ENCODE measurements around the gene LAMA3. TPM values are rescaled to one million over a fixed set of nuclear protein-coding genes. Genes with fewer than 3 reads are reported as not detected.

LAMA3 gene
- total RNA-seq, 1 donor from 2014 or later: 69.8 TPM

GRCh38 chr18:23683155-23683554 lies 6.1 kb upstream of the LAMA3 start:
- TF ChIP-seq, protein P1, sequence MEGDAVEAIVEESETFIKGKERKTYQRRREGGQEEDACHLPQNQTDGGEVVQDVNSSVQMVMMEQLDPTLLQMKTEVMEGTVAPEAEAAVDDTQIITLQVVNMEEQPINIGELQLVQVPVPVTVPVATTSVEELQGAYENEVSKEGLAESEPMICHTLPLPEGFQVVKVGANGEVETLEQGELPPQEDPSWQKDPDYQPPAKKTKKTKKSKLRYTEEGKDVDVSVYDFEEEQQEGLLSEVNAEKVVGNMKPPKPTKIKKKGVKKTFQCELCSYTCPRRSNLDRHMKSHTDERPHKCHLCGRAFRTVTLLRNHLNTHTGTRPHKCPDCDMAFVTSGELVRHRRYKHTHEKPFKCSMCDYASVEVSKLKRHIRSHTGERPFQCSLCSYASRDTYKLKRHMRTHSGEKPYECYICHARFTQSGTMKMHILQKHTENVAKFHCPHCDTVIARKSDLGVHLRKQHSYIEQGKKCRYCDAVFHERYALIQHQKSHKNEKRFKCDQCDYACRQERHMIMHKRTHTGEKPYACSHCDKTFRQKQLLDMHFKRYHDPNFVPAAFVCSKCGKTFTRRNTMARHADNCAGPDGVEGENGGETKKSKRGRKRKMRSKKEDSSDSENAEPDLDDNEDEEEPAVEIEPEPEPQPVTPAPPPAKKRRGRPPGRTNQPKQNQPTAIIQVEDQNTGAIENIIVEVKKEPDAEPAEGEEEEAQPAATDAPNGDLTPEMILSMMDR (conservative IDR thresholded peaks at IDR 0.05; ENCODE audit: low read depth, low read length): no peak
- no peak overlapping the region for H3K4me3 ChIP-seq (ENCODE audit: low read depth, low read length)
- DNase-seq (ENCODE audit: low read depth): no peak

- H3K4me3 ChIP-seq (ENCODE audit: low read depth, low read length): no peak overlapping the region
- TF ChIP-seq, protein P1 (conservative IDR thresholded peaks at IDR 0.05; ENCODE audit: low read depth, low read length): no peak
- no peak for DNase-seq (ENCODE audit: low read depth)
These were observed 5.6 kb upstream of the LAMA3 start for GRCh38 chr18:23683671-23684070.

DNA sequence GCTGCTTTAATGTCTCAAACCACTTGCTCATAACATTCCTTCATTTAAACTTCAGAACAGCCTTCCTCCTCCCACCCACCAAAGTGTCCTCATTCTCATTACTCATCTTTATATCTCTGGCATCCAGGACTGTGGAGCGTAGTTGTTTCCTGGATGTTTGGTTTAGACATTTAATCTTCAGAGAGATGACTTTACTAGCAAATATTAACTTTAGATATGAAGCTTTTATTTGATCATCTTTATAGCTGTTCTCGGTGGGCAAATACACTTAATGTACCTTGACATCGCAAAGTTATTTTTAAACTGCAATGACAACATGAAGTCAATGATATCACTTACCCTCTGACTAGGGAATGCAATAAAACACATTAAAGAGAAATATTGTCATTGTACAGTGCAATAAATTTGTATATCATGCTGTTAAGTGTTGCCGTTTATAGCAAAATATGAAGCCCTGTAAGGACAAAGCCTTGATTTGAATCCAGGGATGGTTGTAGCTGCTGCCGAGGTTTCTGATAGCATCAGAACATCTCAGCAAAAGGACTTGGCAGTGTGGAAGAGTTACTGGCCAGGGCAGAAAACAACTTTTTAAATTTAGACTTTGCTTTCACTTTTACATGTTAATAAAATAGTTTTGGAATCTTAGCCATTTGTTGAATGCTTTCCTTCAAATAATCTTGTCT lies 4.6 kb upstream of the LAMA3 start:
- H3K4me3 ChIP-seq (ENCODE audit: low read depth, low read length): no peak overlapping the region
- no peak for DNase-seq (ENCODE audit: low read depth)
- TF ChIP-seq, protein P1 (conservative IDR thresholded peaks at IDR 0.05; ENCODE audit: low read depth, low read length): no peak

DNA sequence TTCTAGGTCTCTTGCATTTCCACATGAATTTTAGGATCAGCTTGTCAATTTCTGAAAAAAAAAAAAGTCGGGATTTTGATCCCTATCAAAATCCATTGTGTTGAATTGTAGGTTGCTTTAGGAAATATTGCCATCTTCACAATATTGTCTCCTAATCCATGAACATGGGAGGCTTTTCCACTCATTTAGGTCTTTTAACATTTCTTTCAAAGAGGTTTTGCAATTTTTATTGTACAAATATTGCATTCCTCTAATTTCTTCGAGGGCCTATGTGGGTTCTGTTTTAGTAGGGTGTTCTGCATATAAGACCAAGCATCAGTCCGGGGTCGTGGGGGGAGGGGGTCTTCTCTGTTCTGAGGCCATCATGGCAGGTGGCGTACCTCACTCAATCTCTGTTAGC lies 725 bp upstream of the LAMA3 start:
- peak overlapping the region; percentile 72 for H3K4me3 ChIP-seq (ENCODE audit: low read depth, low read length)
- TF ChIP-seq, protein P1 (conservative IDR thresholded peaks at IDR 0.05; ENCODE audit: low read depth, low read length): no peak
- no peak for DNase-seq (ENCODE audit: low read depth)

- H3K4me3 ChIP-seq (ENCODE audit: low read depth, low read length): peak overlapping the region; percentile 72
- DNase-seq (ENCODE audit: low read depth): no peak
- TF ChIP-seq, protein P1 (conservative IDR thresholded peaks at IDR 0.05; ENCODE audit: low read depth, low read length): no peak
These were observed 607 bp downstream of the LAMA3 start for GRCh38 chr18:23689616-23690504.

DNA sequence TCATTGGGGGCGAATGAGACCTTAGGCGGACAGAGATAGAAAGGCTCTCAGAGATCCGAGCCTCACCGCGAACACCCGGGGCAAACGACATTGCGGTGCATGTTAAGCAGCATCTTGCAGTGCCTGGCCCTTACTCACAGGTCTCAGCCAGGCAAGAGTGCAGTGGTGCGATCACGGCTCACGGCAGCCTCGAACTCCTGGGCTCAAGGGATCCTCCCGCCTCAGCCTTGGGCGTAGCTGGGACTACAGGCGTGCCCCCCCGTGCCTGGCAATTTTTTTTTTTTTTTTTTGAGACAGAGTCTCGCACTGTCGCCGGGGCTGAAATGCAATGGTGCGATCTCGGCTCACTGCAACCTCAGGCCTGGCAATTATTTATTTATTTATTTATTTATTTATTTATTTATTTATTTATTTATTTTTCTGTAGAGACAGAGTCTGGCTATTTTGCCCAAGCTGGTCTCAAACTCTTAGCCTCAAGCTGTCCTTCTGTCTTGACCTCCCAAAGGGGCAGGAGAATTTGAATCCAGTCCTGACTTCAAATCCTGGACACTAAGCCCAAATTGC lies 1.3 kb downstream of the LAMA3 start:
- H3K4me3 ChIP-seq (ENCODE audit: low read depth, low read length): peak overlapping the region; percentile 72
- DNase-seq (ENCODE audit: low read depth): no peak
- TF ChIP-seq, protein P1 (conservative IDR thresholded peaks at IDR 0.05; ENCODE audit: low read depth, low read length): no peak
